Measurements from ENCODE around the gene HPS3.

DNA sequence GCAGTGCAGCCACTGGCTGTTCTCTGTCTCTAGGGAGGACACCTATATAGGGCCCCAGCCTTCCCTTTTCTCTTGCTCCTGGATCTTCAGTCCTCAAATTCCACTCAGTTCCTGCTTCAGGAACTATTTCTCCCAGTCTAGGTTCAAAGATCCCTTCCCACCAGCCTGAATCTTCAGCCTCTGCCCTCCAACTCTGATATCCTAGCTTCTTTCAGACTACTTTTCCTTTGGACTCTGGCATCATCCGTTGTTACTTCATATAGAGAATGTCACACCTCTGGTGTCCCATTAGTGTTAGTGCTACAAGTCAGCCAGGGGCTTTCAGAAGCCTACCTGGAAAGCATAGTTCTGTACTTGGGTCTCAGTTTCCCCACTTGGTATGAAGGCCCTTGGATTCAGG lies 10.0 kb upstream of the HPS3 start:
- TF ChIP-seq, protein P1, sequence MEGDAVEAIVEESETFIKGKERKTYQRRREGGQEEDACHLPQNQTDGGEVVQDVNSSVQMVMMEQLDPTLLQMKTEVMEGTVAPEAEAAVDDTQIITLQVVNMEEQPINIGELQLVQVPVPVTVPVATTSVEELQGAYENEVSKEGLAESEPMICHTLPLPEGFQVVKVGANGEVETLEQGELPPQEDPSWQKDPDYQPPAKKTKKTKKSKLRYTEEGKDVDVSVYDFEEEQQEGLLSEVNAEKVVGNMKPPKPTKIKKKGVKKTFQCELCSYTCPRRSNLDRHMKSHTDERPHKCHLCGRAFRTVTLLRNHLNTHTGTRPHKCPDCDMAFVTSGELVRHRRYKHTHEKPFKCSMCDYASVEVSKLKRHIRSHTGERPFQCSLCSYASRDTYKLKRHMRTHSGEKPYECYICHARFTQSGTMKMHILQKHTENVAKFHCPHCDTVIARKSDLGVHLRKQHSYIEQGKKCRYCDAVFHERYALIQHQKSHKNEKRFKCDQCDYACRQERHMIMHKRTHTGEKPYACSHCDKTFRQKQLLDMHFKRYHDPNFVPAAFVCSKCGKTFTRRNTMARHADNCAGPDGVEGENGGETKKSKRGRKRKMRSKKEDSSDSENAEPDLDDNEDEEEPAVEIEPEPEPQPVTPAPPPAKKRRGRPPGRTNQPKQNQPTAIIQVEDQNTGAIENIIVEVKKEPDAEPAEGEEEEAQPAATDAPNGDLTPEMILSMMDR (IDR thresholded peaks at IDR 0.05) = no peak
- TF ChIP-seq EZH2phosphoT487 (IDR thresholded peaks at IDR 0.05) (no peak), EZH2 (IDR thresholded peaks at IDR 0.05) (no peak)
